ENCODE results near the gene PLXNB2.

PLXNB2 gene

GRCh38 chr22:50296658-50297490 lies 10.6 kb downstream of the PLXNB2 start:
- no peak for DNase-seq (ENCODE audit: low spot score)

DNA sequence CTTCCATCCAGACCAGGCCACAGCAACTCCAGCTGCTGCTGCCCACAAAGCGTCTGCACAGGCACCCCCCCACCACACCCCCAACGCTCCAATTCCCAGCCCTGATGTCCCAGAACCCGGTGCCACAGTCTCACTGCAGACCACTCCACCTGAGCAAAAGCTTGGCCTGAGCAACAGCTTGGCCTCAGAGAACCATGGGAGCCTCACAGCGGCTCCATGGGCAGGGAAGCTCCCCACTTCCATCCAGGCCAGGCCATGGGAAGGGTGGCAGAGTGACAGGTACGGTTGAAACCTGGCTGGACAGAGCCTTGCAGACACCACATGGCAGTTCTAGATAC lies 13.2 kb downstream of the PLXNB2 start:
- DNase-seq (ENCODE audit: low spot score) = no peak

DNA sequence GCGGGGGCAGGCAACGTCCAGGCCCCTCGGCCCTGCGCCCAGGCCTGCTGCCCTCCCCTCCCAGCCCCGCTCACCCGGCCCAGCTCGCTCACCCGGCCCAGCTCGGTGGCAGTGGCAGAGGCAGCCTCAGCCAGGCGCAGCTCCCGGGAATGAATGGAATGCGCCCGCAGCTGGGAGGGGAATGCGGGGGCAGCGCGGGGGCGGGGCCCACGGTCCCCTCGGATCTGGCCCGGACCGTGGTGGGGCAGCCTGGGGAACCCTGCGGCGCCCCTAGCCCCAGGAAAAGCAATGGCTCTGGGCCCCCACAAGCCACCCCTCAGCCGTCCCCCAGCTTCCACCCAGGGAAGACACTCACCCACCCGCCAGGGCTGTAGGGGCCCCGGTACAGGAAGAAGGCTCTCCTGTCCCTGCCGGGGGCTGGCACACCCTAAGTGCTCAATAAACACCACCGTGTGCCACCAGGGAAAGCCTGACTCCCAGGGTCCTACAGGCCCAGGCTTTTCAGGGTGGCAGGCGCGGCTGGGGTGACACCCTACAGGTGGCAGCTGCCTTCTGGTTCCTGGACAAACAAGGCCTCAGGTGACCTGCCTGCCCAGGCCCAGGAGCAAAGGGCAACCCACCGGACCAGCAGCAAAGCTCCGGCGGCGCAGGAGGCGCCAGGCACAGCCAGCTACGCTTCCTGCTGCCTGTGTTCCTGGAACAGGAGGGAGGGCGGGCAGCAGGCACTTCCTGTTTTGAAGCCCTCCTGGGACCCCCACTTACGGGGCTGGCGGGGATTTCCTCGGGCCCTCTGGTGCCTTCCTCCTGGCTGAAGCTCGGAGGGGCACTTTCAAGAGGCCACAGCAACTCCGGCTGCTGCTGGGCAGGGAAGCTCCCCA lies 13.8 kb downstream of the PLXNB2 start:
- DNase-seq (ENCODE audit: low spot score) = peak; percentile 74

DNA sequence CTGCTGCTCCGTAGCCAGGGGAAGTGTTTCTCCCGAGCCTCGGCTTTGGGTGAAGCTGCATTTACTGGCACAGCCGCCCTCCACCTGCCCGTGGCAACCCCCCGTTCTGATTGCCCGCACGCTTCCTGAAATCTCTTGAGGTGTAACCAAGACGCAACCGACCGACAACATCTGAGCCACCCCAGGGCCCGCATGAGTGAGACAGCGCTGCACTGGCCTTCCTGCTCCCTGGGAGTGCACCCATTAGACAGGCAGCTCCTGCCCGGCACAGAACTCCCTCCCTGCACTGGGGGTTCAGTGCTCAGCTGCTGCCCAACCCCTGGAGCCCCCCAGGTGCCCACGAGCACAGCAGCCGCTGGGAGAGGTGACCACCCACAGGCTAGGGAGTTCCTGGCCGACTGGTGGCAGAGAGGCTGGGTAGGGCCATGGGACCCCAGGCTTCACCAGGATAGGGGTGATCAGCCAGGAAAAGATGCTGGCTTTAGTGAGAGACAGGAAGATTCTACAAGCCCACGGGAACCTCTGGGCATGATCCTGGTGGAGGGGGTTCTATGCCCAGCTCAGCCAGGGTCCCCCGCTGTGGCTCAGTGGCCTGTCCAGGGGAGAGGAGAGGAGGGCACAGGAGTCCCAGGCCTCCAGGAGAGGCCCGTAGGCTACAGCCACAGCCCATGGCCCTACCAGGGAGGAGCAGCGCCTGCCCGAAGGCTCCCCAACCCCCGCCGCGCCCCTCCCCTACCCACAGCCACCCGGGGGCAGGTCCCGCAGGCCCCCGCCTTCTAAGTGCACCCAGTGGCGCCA lies 14.6 kb downstream of the PLXNB2 start:
- DNase-seq (ENCODE audit: low spot score) = no peak

GRCh38 chr22:50289942-50290630 lies 17.4 kb downstream of the PLXNB2 start:
- no peak for DNase-seq (ENCODE audit: low spot score)

GRCh38 chr22:50289151-50289941 lies 18.1 kb downstream of the PLXNB2 start:
- no peak for DNase-seq (ENCODE audit: low spot score)

DNA sequence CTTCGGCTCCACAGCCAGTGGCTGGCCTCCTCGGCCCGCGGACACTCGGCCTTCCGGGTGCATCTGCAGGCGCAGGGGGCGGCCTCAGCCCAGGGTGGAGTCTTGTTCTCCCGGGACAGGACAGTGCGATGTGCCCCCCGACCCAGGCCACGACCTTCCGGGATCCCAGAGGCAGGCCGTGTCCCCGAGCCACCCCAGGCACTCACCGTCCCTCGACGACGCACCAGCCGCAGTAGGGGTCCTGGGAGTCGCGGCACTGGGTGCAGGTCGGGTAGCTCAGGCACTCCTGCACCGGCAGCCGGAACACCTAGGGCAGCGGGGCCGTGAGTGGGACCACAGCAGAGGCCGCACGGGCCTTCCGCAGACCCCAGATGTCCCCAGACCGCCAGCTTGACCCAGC lies 19.7 kb downstream of the PLXNB2 start:
- DNase-seq (ENCODE audit: low spot score) = no peak

- DNase-seq (ENCODE audit: low spot score) = no peak
Observed at GRCh38 chr22:50286701-50287318, 20.6 kb downstream of the PLXNB2 start.

GRCh38 chr22:50286275-50286674 lies 21.2 kb downstream of the PLXNB2 start:
- no peak for DNase-seq (ENCODE audit: low spot score)

GRCh38 chr22:50285568-50286229 lies 21.7 kb downstream of the PLXNB2 start:
- DNase-seq (ENCODE audit: low spot score) = no peak

DNA sequence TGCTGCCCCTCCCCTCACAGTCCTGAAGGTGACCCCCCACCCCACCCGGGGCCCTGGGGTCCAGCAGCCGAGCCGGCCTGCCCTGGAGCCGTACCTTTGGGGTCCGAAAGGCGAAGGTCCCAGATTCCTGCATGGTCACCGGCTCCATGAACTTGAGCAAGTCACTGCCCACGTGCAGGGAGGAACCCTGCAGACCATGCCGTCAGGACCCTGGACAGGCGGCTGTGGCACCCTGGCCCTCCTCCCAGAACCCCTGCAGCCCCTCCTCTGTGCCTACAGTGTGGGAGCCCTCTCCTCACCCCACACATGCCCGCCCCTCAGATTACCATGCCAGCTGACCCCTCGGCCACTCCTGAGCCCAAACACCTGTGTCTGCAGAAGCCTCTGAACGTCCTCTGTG lies 23.0 kb downstream of the PLXNB2 start:
- DNase-seq (ENCODE audit: low spot score) = no peak

GRCh38 chr22:50283821-50284220 lies 23.6 kb downstream of the PLXNB2 start:
- no peak for DNase-seq (ENCODE audit: low spot score)

- DNase-seq (ENCODE audit: low spot score) = no peak
Observed at GRCh38 chr22:50282361-50283155, 24.9 kb downstream of the PLXNB2 start.

DNA sequence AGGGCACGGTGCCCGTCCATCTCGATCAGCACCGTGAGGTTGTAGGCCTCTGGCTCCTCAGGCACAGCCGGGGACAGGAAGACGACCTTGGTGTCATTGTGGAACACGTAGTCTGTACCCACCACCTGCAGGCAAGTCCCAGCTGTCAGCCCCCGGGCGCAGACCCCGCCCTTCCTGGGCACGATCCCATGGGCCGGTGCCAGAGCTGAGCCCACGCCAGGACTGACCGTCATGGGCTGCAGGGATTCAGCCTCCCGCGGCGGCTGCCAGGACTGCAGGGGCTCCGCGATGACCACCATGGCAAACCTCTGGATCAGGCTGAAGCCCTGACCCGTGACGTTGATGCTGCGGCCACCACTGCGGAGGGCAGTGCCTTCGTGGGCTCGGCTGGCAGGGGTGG lies 25.5 kb downstream of the PLXNB2 start:
- DNase-seq (ENCODE audit: low spot score) = no peak

- no peak for DNase-seq (ENCODE audit: low spot score)
Observed at GRCh38 chr22:50281384-50281760, 26.1 kb downstream of the PLXNB2 start.

DNA sequence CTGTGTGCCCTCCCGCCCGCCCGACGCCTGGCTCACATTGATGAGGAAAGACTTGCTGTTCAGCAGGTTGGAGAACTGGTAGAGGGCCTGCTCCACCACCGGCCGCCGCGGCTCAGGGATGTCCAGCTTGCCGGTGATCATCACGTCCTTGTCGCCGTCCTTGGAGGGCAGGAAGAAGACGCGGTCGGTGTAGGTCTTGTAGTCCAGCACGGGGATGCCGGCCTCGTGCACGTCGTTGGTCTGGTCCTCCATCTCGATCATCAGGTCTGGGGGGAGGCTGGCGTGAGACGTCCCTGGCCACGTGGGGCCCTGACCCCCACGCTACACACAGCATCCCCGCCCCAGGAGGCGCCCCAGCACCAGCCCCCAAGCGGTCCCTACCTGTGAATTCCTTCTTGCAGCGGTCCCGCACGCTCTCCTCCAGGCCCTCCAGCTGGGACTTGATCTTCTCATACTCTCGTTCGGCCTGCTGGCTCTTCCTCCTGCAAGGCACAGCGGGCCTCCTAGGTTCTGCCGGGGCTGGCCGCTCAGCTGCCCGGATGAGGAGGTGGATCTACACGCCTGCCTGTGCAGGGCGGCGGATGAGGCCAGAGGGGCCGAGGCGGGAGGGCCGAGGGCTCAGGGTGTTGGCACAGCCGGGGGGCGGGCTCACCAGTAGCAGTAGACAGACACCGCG lies 26.6 kb downstream of the PLXNB2 start:
- no peak for DNase-seq (ENCODE audit: low spot score)

DNA sequence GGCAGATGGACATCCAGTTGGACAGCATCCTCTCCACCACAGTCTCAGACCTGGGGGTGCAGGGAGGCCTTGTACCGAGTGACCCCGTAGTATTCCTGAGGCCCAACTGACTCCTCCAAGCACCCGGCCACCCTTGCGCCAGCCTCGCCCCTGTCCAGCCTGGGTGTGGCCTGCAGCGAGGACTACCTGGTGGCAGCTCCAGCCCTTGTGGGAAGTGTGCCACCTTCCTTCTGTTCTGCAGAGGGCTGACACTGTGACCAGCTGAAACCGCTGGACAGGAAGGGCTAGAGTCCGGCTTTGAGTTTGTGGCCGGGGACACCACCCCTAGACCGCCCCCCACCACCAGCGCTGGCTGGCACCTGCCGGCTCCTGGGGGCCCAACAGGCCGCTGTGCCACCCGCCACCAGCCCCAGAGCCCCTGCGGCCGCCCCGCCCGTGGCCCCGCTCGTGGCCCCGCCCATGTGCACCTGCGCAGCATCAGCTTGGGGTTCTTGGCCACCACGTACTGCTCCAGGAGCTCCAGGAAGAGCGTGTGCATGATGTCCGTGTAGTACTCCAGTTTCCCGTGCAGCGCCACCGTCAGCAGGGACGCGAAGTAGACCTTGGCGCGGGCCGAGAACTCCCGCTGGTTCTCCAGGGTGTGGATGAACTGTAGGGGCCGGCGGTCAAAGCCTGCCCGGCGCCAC lies 27.3 kb downstream of the PLXNB2 start:
- no peak for DNase-seq (ENCODE audit: low spot score)
